H1 (cell line): ENCODE results near the gene EXOC2. TPM values are rescaled to one million over a fixed set of nuclear protein-coding genes. Genes with fewer than 3 reads are reported as not detected.

Experiments
- CTCF ChIA-PET: fragments of 300-600 bp; sonication (Branson Sonifier 250); formaldehyde crosslinking; loops from one replicate; lab custom pipeline; 2021; ENCODE audit not compliant: partially characterized antibody; lab: Charles Lee
- POLR2A ChIA-PET: fragments of 300-600 bp; sonication (Branson Sonifier 250); formaldehyde crosslinking; loops from one replicate; lab custom pipeline; 2021; ENCODE audit warnings: inconsistent platforms; ENCODE audit not compliant: partially characterized antibody; lab: Charles Lee
- DNase-seq, 2 experiments: peaks; one replicate each; pipeline versions ENCODE4 v3.0.0 to v3.0.0-alpha.2; 2010 to 2022; ENCODE audit warnings: low spot score in 2 of 2, low read depth in 1 of 2, mixed read lengths in 1 of 2
- FAIRE-seq: peaks from 2 replicates; lab custom pipeline; 2011; peaks lifted over from hg19 to GRCh38; lab: Jason Lieb, UNC
- H2AFZ ChIP-seq: 2 replicates; pipeline ENCODE4 v1.8.1; 2012; ENCODE audit warnings: low read length, inconsistent platforms
- H2AK5ac ChIP-seq: 2 replicates; pipeline ENCODE4 v1.6.1; 2013; ENCODE audit warnings: low read depth, low read length
- H2BK120ac ChIP-seq: replicated peaks from 2 replicates; pipeline ENCODE3; 2013; ENCODE audit warnings: low read depth, low read length, inconsistent platforms
- H2BK12ac ChIP-seq: 2 replicates; pipeline ENCODE4 v1.6.1; 2013; ENCODE audit warnings: low read depth, low read length
- H2BK15ac ChIP-seq: 2 replicates; pipeline ENCODE4 v1.6.1; 2013; ENCODE audit warnings: low read length
- H2BK20ac ChIP-seq: 2 replicates; pipeline ENCODE4 v1.6.1; 2013; ENCODE audit warnings: low read length
- H2BK5ac ChIP-seq: 2 replicates; pipeline ENCODE4 v1.6.1; 2013; ENCODE audit warnings: low read depth, low read length
- H3K14ac ChIP-seq: 2 replicates; pipeline ENCODE4 v1.6.1; 2013; ENCODE audit warnings: inconsistent platforms; ENCODE audit not compliant: insufficient read length
- H3K18ac ChIP-seq: 2 replicates; pipeline ENCODE4 v1.6.1; 2013; ENCODE audit warnings: low read length; ENCODE audit errors: extremely low read depth
- H3K23ac ChIP-seq: 2 replicates; pipeline ENCODE4 v1.6.1; 2013; ENCODE audit warnings: inconsistent platforms; ENCODE audit not compliant: insufficient read length
- H3K23me2 ChIP-seq: 2 replicates; pipeline ENCODE4 v1.6.1; 2013; ENCODE audit warnings: low read depth, low read length
- H3K27ac ChIP-seq: 2 replicates; pipeline ENCODE4 v1.6.1; 2011; ENCODE audit warnings: low read depth, low read length, inconsistent platforms
- H3K27me3 ChIP-seq, 4 experiments: replicated peaks in 1 of 4; 1 replicate in 1 of 4; 2 replicates in 3 of 4; pipeline versions ENCODE4 v1.6.1 to v1.8.1; 2011 to 2013; ENCODE audit warnings: low read length in 3 of 4, mild to moderate bottlenecking in 3 of 4, inconsistent platforms in 2 of 4, mixed read lengths in 2 of 4, moderate library complexity in 1 of 4; ENCODE audit not compliant: control insufficient read depth in 3 of 4, insufficient read depth in 3 of 4; ENCODE audit errors: extremely low read depth in 1 of 4
- H3K36me3 ChIP-seq, 4 experiments: 2 replicates each; pipeline versions ENCODE4 v1.6.1 to v1.8.1; 2011 to 2013; ENCODE audit warnings: mild to moderate bottlenecking in 4 of 4, low read length in 3 of 4, moderate library complexity in 2 of 4, control low read depth in 1 of 4, inconsistent platforms in 1 of 4; ENCODE audit not compliant: insufficient read depth in 4 of 4, control insufficient read depth in 2 of 4
- H3K4ac ChIP-seq: replicated peaks from 2 replicates; pipeline ENCODE3; 2013; ENCODE audit warnings: low read length, low read depth, mixed read lengths, inconsistent platforms; ENCODE audit not compliant: insufficient read length
- H3K4me1 ChIP-seq, 4 experiments: replicated peaks in 1 of 4; 1 replicate in 1 of 4; 2 replicates in 3 of 4; pipeline versions ENCODE4 v1.6.1 to v1.8.1; 2011 to 2013; ENCODE audit warnings: low read length in 3 of 4, inconsistent platforms in 2 of 4, mixed read lengths in 1 of 4; ENCODE audit not compliant: insufficient read depth in 4 of 4, control insufficient read depth in 3 of 4
- H3K4me2 ChIP-seq, 2 experiments: 2 replicates each; pipeline versions ENCODE4 v1.6.1 to v1.8.1; 2011 to 2013; ENCODE audit warnings: low read depth in 2 of 2, low read length in 2 of 2, control low read depth in 1 of 2, inconsistent platforms in 1 of 2, mild to moderate bottlenecking in 1 of 2; ENCODE audit not compliant: insufficient read depth in 1 of 2
- H3K4me3 ChIP-seq, 4 experiments: fragments of 200-600, 300-600 bp in 1 of 4; sonication (generic), shearing (Covaris generic), sonication (Bioruptor Twin) in 1 of 4; 2 replicates each; pipeline versions ENCODE4 v1.5.1 to v1.8.1; 2011 to 2016; ENCODE audit warnings: low read length in 4 of 4, low read depth in 3 of 4, control low read depth in 2 of 4, inconsistent platforms in 2 of 4, mild to moderate bottlenecking in 2 of 4, mixed read lengths in 1 of 4, moderate library complexity in 1 of 4; ENCODE audit not compliant: insufficient read depth in 2 of 4; ENCODE audit errors: extremely low read depth in 1 of 4
- H3K56ac ChIP-seq: replicated peaks from 2 replicates; pipeline ENCODE3; 2013; ENCODE audit warnings: low read depth, mild to moderate bottlenecking, mixed read lengths, low read length, inconsistent platforms; ENCODE audit not compliant: insufficient read length
- H3K79me1 ChIP-seq: 2 replicates; pipeline ENCODE4 v1.6.1; 2013; ENCODE audit warnings: low read depth, low read length, control low read depth
- H3K79me2 ChIP-seq, 2 experiments: 2 replicates each; pipeline versions ENCODE4 v1.6.1 to v1.8.1; 2012 to 2013; ENCODE audit warnings: low read length in 2 of 2, mild to moderate bottlenecking in 2 of 2, inconsistent platforms in 1 of 2; ENCODE audit not compliant: insufficient read depth in 2 of 2, control insufficient read depth in 1 of 2
- H3K9ac ChIP-seq, 4 experiments: replicated peaks in 1 of 4; 1 replicate in 1 of 4; 2 replicates in 3 of 4; pipeline versions ENCODE4 v1.6.1 to v1.8.1; 2011 to 2013; ENCODE audit warnings: low read depth in 3 of 4, low read length in 3 of 4, control low read depth in 2 of 4, mild to moderate bottlenecking in 2 of 4, moderate library complexity in 2 of 4, inconsistent platforms in 1 of 4; ENCODE audit errors: extremely low read depth in 1 of 4
- H3K9me3 ChIP-seq, 2 experiments: 2 replicates each; pipeline versions ENCODE4 v1.6.1 to v1.8.1; 2012 to 2013; ENCODE audit warnings: mild to moderate bottlenecking in 2 of 2, moderate library complexity in 2 of 2, control low read depth in 1 of 2, inconsistent platforms in 1 of 2, low read depth in 1 of 2, low read length in 1 of 2, mixed read lengths in 1 of 2; ENCODE audit not compliant: insufficient read depth in 2 of 2
- H4K20me1 ChIP-seq, 2 experiments: replicated peaks in 1 of 2; 2 replicates each; pipeline versions ENCODE3 to v1.8.1; 2011 to 2013; ENCODE audit warnings: inconsistent platforms in 2 of 2, low read length in 2 of 2, mild to moderate bottlenecking in 1 of 2; ENCODE audit not compliant: insufficient read depth in 2 of 2, control insufficient read depth in 1 of 2
- H4K5ac ChIP-seq: 2 replicates; pipeline ENCODE4 v1.6.1; 2013; ENCODE audit warnings: low read length, low read depth, mixed read lengths, inconsistent platforms; ENCODE audit not compliant: insufficient read length
- H4K8ac ChIP-seq: 2 replicates; pipeline ENCODE4 v1.8.0; 2013; ENCODE audit warnings: mild to moderate bottlenecking, moderate library complexity, low read length, inconsistent platforms; ENCODE audit not compliant: insufficient read depth; ENCODE audit errors: extremely low read depth
- H4K91ac ChIP-seq: replicated peaks from 2 replicates; pipeline ENCODE3; 2013; ENCODE audit warnings: low read length, mixed read lengths, inconsistent platforms; ENCODE audit not compliant: insufficient read length
- CHD2 ChIP-seq: IDR thresholded peaks from 2 replicates; pipeline ENCODE4 v1.6.1; 2012; ENCODE audit warnings: low read length, improper control_type of control experiment
- SIN3A ChIP-seq, 2 experiments: IDR thresholded peaks in 1 of 2; conservative IDR thresholded peaks in 1 of 2; 2 replicates each; pipeline ENCODE4 v1.6.1; 2011 to 2012; ENCODE audit warnings: low read length in 2 of 2, improper control_type of control experiment in 1 of 2, low read depth in 1 of 2, mild to moderate bottlenecking in 1 of 2
- SIRT6 ChIP-seq: IDR thresholded peaks from one replicate; pipeline ENCODE4 v1.7.1; 2012; ENCODE audit warnings: low read length, inconsistent platforms
- SUZ12 ChIP-seq: fragments of 200-600 bp; sonication (generic); IDR thresholded peaks from 2 replicates; pipeline ENCODE4 v1.6.1; 2012; ENCODE audit warnings: mild to moderate bottlenecking, inconsistent platforms, low read length, moderate library complexity, mixed read lengths
- WGBS, 2 experiments: shearing (Covaris generic) in 1 of 2; methylation state at CpG; one replicate each; pipeline versions ENCODE4 v1.1.6 to v1.1.7; 2013 to 2015; ENCODE audit warnings: low lambda C conversion rate in 2 of 2, mixed read lengths in 2 of 2, inconsistent platforms in 1 of 2, low coverage in 1 of 2, missing lambda C conversion rate in 1 of 2; ENCODE audit not compliant: insufficient replicate concordance in 2 of 2, insufficient coverage in 1 of 2, insufficient read length in 1 of 2; ENCODE audit errors: extremely low coverage in 1 of 2, missing lambda C conversion rate in 1 of 2; 5-methylcytosine and 5-hydroxymethylcytosine counted together
- polyA plus RNA-seq, 7 experiments: library from polyadenylated mRNA; depleted of rRNA in 3 of 7; stranded (reverse) in 5 of 7; unstranded in 2 of 7; fragments of >200 nt in 5 of 7; fragments of 200-250 nt in 2 of 7; gene quantifications; 1 replicate in 5 of 7; 2 replicates in 1 of 7; 4 replicates in 1 of 7; pipeline versions ENCODE4 v1.2.1 to v1.2.3, GENCODE V29; 2011 to 2013; ENCODE audit warnings: missing spikeins in 2 of 7, mixed read lengths in 2 of 7
- total RNA-seq: library from RNA; stranded (reverse); fragmentation: NEBNext Ultra II Directional; extraction: Animal tissue kit (Norgen Biotek cat#: 25700); gene quantifications from 2 replicates; pipeline ENCODE4 v1.2.1, GENCODE V29; 2021
- TF ChIP-seq, protein P1 (sequence below): IDR thresholded peaks from 2 replicates; pipeline ENCODE4 v1.6.1; 2011; ENCODE audit warnings: low read depth, mild to moderate bottlenecking, low read length; ENCODE audit not compliant: insufficient read depth

EXOC2 gene
- total and polyA plus RNA-seq, 2 of the 8 experiments (the other 6 are each of a cell fraction or from before 2014, with no cell fraction given): 25.5 to 44.4 TPM

- no peak overlapping the region for H2AFZ ChIP-seq
These were observed 39.0 kb upstream of the EXOC2 start for GRCh38 chr6:731924-732323.

More at GRCh38 chr6:731924-732323, 39.0 kb upstream of the EXOC2 start:
- Histone ChIP-seq H2BK20ac (no peak overlapping the region), H4K91ac (no peak overlapping the region), H3K4me3 (no peak overlapping the region), H4K20me1 (no peaks in the 10 kb centered on the region), H2BK12ac (no peak overlapping the region), H3K36me3 (no peaks in the 10 kb centered on the region), H3K23me2 (no peaks in the 10 kb centered on the region), H2BK15ac (no peak overlapping the region), H3K79me1 (no peaks in the 10 kb centered on the region), H3K23ac (no peak overlapping the region), H3K4me2 (no peak overlapping the region), H3K4me1 (peaks cover 0 to 5% (median 1%) of the 10 kb centered on the region in 4 experiments; a peak in 4 of 7 replicates), H2BK5ac (no peak overlapping the region), H3K56ac (no peak overlapping the region), H2BK120ac (no peak overlapping the region), H3K27me3 (no peaks in the 10 kb centered on the region), H3K9ac (no peak overlapping the region), H4K8ac (no peak overlapping the region), H3K27ac (no peak overlapping the region), H3K79me2 (no peaks in the 10 kb centered on the region), H3K9me3 (no peaks in the 10 kb centered on the region), H3K4ac (no peak overlapping the region), H2AK5ac (no peak overlapping the region), H3K18ac (no peak overlapping the region), H3K14ac (no peak overlapping the region), H4K5ac (no peak overlapping the region)
- FAIRE-seq: no peak
- 82% methylated on average over 7 of the region's 7 CpGs; no CpG with 5 or more reads in 1 of the 2 experiments for WGBS, 2 experiments
- TF ChIP-seq SIRT6 (no peak), SIN3A (conservative IDR thresholded peaks at IDR 0.05 in 1 of 2, IDR thresholded peaks at IDR 0.05 in 1 of 2; ENCODE audit: low read depth in 1 of 2, low read length in 2 of 2) (no peak), SUZ12 (no peak), CHD2 (no peak)
- TF ChIP-seq, protein P1, sequence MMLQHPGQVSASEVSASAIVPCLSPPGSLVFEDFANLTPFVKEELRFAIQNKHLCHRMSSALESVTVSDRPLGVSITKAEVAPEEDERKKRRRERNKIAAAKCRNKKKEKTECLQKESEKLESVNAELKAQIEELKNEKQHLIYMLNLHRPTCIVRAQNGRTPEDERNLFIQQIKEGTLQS: no peak
- CTCF ChIA-PET: interaction anchor here (1.2 to 6.4 kb wide), 3 partner anchors 10 to 163 kb away, joined by 3 to 48 read pairs (median 4); no protein-coding TSS in a partner anchor
- POLR2A ChIA-PET: no interaction called here
- no peak for DNase-seq
